ENCODE results near the gene GPC6.

DNA sequence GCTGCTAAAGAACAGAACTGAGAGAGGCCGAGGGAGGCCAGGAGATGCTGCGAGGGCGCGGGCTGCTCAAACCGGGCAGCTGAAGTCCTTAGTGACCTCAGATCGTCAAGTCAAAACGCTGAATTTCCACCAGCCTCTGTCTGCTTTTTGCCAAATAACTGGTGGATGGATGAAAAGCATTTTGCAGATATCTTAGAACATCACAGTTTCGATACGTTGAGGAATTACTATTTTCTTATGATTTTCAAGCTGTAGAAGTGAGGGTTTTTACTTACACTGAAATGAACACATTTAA is 2.0 kb downstream of the GPC6 start:
- no peak for TF ChIP-seq NFRKB (IDR thresholded peaks at IDR 0.05)
- TF ChIP-seq FOXM1 (IDR thresholded peaks at IDR 0.05; ENCODE audit: borderline replicate concordance): no peak
- no peak for TF ChIP-seq SUZ12 (IDR thresholded peaks at IDR 0.05)
- TF ChIP-seq CTBP1 (IDR thresholded peaks at IDR 0.05; ENCODE audit: borderline replicate concordance): no peak
- TF ChIP-seq TARDBP (IDR thresholded peaks at IDR 0.05): no peak
- no peak for TF ChIP-seq FOXA1 (IDR thresholded peaks at IDR 0.05)
- TF ChIP-seq BHLHE40 (IDR thresholded peaks at IDR 0.05; ENCODE audit: borderline replicate concordance): no peak
- no peak for TF ChIP-seq ZNF384 (IDR thresholded peaks at IDR 0.05)
- no peak for TF ChIP-seq HDGF (IDR thresholded peaks at IDR 0.05; ENCODE audit: borderline replicate concordance)
- TF ChIP-seq, protein P1, sequence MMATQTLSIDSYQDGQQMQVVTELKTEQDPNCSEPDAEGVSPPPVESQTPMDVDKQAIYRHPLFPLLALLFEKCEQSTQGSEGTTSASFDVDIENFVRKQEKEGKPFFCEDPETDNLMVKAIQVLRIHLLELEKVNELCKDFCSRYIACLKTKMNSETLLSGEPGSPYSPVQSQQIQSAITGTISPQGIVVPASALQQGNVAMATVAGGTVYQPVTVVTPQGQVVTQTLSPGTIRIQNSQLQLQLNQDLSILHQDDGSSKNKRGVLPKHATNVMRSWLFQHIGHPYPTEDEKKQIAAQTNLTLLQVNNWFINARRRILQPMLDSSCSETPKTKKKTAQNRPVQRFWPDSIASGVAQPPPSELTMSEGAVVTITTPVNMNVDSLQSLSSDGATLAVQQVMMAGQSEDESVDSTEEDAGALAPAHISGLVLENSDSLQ (IDR thresholded peaks at IDR 0.05): no peak
- no peak for TF ChIP-seq FOXK2 (IDR thresholded peaks at IDR 0.05)
